IMR-90 (cell line): ENCODE measurements around the gene ITPR2. TPM values are rescaled to one million over a fixed set of nuclear protein-coding genes. Genes with fewer than 3 reads are reported as not detected.

Source experiments
- ATAC-seq: fragments of 200-7000 bp; cut with Tn5 transposase; 2 replicates; pipeline ENCODE4 v1.9.1; 2020; ENCODE audit warnings: low read depth, mild to moderate bottlenecking, moderate library complexity
- BruUV-seq: library from RNA; stranded (reverse); fragments of 400-500 nt; replicated peaks from 2 replicates; lab custom pipeline; 2021; lab: Mats Ljungman, UMichigan
- CTCF ChIA-PET: fragments of 300-600 bp; formaldehyde crosslinking; extraction: SDS; loops from one replicate; lab custom pipeline; 2021; ENCODE audit warnings: antibody characterized with exemption; lab: Yijun Ruan, JAX
- POLR2A ChIA-PET: fragments of 300-600 bp; sonication (Branson Sonifier 250); formaldehyde crosslinking; loops from one replicate; lab custom pipeline; 2022; ENCODE audit warnings: antibody characterized with exemption; ENCODE audit not compliant: unreplicated experiment; lab: Charles Lee
- DNase-seq: peaks from one replicate; pipeline ENCODE4 v3.0.0; 2013
- H2AFZ ChIP-seq: replicated peaks from 2 replicates; pipeline ENCODE3; 2013; ENCODE audit warnings: low read length, mild to moderate bottlenecking; ENCODE audit not compliant: poor library complexity
- H2AK5ac ChIP-seq: 2 replicates; pipeline ENCODE4 v1.6.1; 2013; ENCODE audit warnings: low read depth, low read length, inconsistent platforms
- H2AK9ac ChIP-seq: replicated peaks from 2 replicates; pipeline ENCODE3; 2013; ENCODE audit warnings: mild to moderate bottlenecking, low read depth, low read length, moderate library complexity; ENCODE audit not compliant: poor library complexity
- H2BK120ac ChIP-seq: 2 replicates; pipeline ENCODE4 v1.6.1; 2013; ENCODE audit warnings: low read depth, low read length, inconsistent platforms
- H2BK15ac ChIP-seq: 3 replicates; pipeline ENCODE4 v1.6.1; 2013; ENCODE audit warnings: low read depth, low read length, inconsistent platforms
- H2BK20ac ChIP-seq: 2 replicates; pipeline ENCODE4 v1.6.1; 2013; ENCODE audit warnings: low read depth, mild to moderate bottlenecking, inconsistent platforms, low read length, moderate library complexity
- H2BK5ac ChIP-seq: 2 replicates; pipeline ENCODE4 v1.6.1; 2013; ENCODE audit warnings: mild to moderate bottlenecking, low read depth, low read length, inconsistent platforms; ENCODE audit not compliant: poor library complexity, severe bottlenecking
- H3K14ac ChIP-seq: replicated peaks from 2 replicates; pipeline ENCODE4 v1.6.1; 2013; ENCODE audit warnings: low read depth, low read length, inconsistent platforms
- H3K18ac ChIP-seq: 2 replicates; pipeline ENCODE4 v1.6.1; 2013; ENCODE audit warnings: low read depth, low read length, control low read depth
- H3K23ac ChIP-seq: 2 replicates; pipeline ENCODE4 v1.6.1; 2013; ENCODE audit warnings: low read depth, low read length, inconsistent platforms
- H3K27ac ChIP-seq: 2 replicates; pipeline ENCODE4 v1.5.1; 2013; ENCODE audit warnings: mild to moderate bottlenecking, control low read depth, low read length; ENCODE audit not compliant: insufficient read depth
- H3K27me3 ChIP-seq: 2 replicates; pipeline ENCODE4 v1.6.1; 2013; ENCODE audit warnings: low read length; ENCODE audit not compliant: control insufficient read depth, insufficient read depth
- H3K36me3 ChIP-seq: 2 replicates; pipeline ENCODE4 v1.6.1; 2013; ENCODE audit warnings: low read length, mixed read lengths; ENCODE audit not compliant: control insufficient read depth, insufficient read depth
- H3K4ac ChIP-seq: 2 replicates; pipeline ENCODE4 v1.6.1; 2013; ENCODE audit warnings: low read depth, low read length, inconsistent platforms
- H3K4me1 ChIP-seq: 2 replicates; pipeline ENCODE4 v1.6.1; 2013; ENCODE audit warnings: low read length, mixed read lengths; ENCODE audit not compliant: control insufficient read depth, insufficient read depth
- H3K4me2 ChIP-seq: 2 replicates; pipeline ENCODE4 v1.6.1; 2013; ENCODE audit warnings: low read depth, mild to moderate bottlenecking, control low read depth, low read length, moderate library complexity
- H3K4me3 ChIP-seq: 2 replicates; pipeline ENCODE4 v1.5.1; 2013; ENCODE audit warnings: low read depth, mild to moderate bottlenecking, control low read depth, low read length, moderate library complexity; ENCODE audit not compliant: insufficient read depth
- H3K56ac ChIP-seq: 2 replicates; pipeline ENCODE4 v1.6.1; 2013; ENCODE audit warnings: low read length, inconsistent platforms; ENCODE audit not compliant: insufficient read depth; ENCODE audit errors: extremely low read depth
- H3K79me1 ChIP-seq, 2 experiments: 2 replicates each; pipeline ENCODE4 v1.6.1; 2013; ENCODE audit warnings: low read length in 2 of 2, inconsistent platforms in 1 of 2, low read depth in 1 of 2
- H3K9ac ChIP-seq: 2 replicates; pipeline ENCODE4 v1.6.1; 2013; ENCODE audit warnings: low read depth, low read length, control low read depth
- H3K9me1 ChIP-seq: 2 replicates; pipeline ENCODE4 v1.6.1; 2013; ENCODE audit warnings: low read length, inconsistent platforms; ENCODE audit not compliant: insufficient read depth
- H3K9me3 ChIP-seq: 2 replicates; pipeline ENCODE4 v1.6.1; 2013; ENCODE audit warnings: low read length; ENCODE audit not compliant: control insufficient read depth, insufficient read depth
- H4K20me1 ChIP-seq: 2 replicates; pipeline ENCODE4 v1.6.1; 2013; ENCODE audit warnings: low read length, inconsistent platforms; ENCODE audit not compliant: insufficient read depth
- H4K5ac ChIP-seq: 2 replicates; pipeline ENCODE4 v1.6.1; 2013; ENCODE audit warnings: mild to moderate bottlenecking, low read depth, low read length, control low read depth
- H4K8ac ChIP-seq, 2 experiments: 2 replicates each; pipeline ENCODE4 v1.6.1; 2013; ENCODE audit warnings: low read depth in 2 of 2, low read length in 2 of 2, control low read depth in 1 of 2, inconsistent platforms in 1 of 2
- H4K91ac ChIP-seq: 2 replicates; pipeline ENCODE4 v1.6.1; 2013; ENCODE audit warnings: low read depth, low read length, inconsistent platforms; ENCODE audit not compliant: insufficient read depth
- CEBPB ChIP-seq: IDR thresholded peaks from 2 replicates; pipeline ENCODE4 v1.6.1; 2012; ENCODE audit warnings: low read depth, low read length, improper control_type of control experiment
- FOS ChIP-seq: fragments of 150-350 bp; IDR thresholded peaks from 2 replicates; pipeline ENCODE4 v1.6.1; 2016; ENCODE audit warnings: low read depth, low read length
- MXI1 ChIP-seq: IDR thresholded peaks from 2 replicates; pipeline ENCODE4 v1.6.1; 2012; ENCODE audit warnings: low read depth, mild to moderate bottlenecking, low read length, moderate library complexity, borderline replicate concordance
- POLR2A ChIP-seq: IDR thresholded peaks from 2 replicates; pipeline ENCODE4 v1.6.1; 2012; ENCODE audit warnings: mild to moderate bottlenecking, low read depth, low read length
- RCOR1 ChIP-seq: IDR thresholded peaks from 2 replicates; pipeline ENCODE4 v1.6.1; 2012; ENCODE audit warnings: mild to moderate bottlenecking, low read length, improper control_type of control experiment; ENCODE audit not compliant: insufficient replicate concordance
- USF2 ChIP-seq: fragments of 150-350 bp; IDR thresholded peaks from 2 replicates; pipeline ENCODE4 v1.6.1; 2017; ENCODE audit warnings: mild to moderate bottlenecking, antibody characterized with exemption, low read length, low read depth
- WGBS, 2 experiments: methylation state at CpG; one replicate each; pipeline versions ENCODE4 v1.1.5 to v1.1.7; 2013; ENCODE audit warnings: missing lambda C conversion rate in 2 of 2; ENCODE audit not compliant: insufficient read length in 1 of 2; ENCODE audit errors: extremely low coverage in 2 of 2; 5-methylcytosine and 5-hydroxymethylcytosine counted together
- dilution Hi-C: fragments of 300-500 bp; cut with HindIII; formaldehyde crosslinking; loops from one replicate; pipeline ENCODE4 v1.14.3; 2018; ENCODE audit warnings: low sequenced_read_pairs; ENCODE audit not compliant: unreplicated experiment
- in situ Hi-C: fragments of 300-500 bp; cut with MboI; formaldehyde crosslinking; loops from 3 replicates; pipeline ENCODE4 v1.14.3; 2019; ENCODE audit warnings: low sequenced_read_pairs, inconsistent platforms, mixed read lengths
- intact Hi-C: fragments of 100-400 bp; cut with micrococcal nuclease; formaldehyde crosslinking; loops from 2 replicates; pipeline ENCODE4 v1.10.0; 2022
- polyA plus RNA-seq, 3 experiments: library from polyadenylated mRNA; depleted of rRNA; stranded (reverse); fragments of >200 nt; gene quantifications; 2 replicates each; pipeline ENCODE4 v1.2.3, GENCODE V29; 2012; ENCODE audit warnings: low replicate concordance in 1 of 3
- total RNA-seq: library from RNA; depleted of rRNA; stranded (reverse); fragments of >200 nt; gene quantifications from 2 replicates; pipeline ENCODE4 v1.2.3, GENCODE V29; 2012

Gene ITPR2
- total and polyA plus RNA-seq, 2 of the 4 experiments (the other 2 are of a cell fraction): 1.2 to 9.0 TPM

DNA sequence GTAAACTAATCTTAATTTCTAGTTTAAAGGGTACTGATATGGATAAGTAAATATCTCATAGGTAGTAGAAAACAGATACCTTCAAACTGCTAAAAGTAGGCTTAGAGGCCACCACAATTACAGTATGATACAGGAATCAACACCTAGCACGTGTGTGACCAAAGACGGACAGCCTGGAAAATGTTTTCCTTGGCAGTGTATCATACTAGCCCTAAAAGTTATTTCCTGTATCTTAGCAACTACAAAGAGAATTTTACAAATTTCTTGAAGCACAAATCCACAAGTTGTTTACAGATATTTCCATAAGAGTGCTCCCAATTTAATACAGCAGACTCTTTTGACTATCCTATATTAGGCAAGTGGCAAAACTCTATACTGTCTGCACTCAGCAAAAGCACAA is 106.0 kb downstream of the ITPR2 start:
- no peak overlapping the region for H2BK15ac ChIP-seq
- no peak overlapping the region for H3K14ac ChIP-seq
- intact Hi-C loops (no loop called here), in situ Hi-C loops (no loop called here), dilution Hi-C loops (no loop called here)
- no peak overlapping the region for H2BK5ac ChIP-seq
- H4K91ac ChIP-seq: no peak overlapping the region
- H3K9me1 ChIP-seq: peaks cover 3% of the 10 kb centered on the region; the same call in 1 of the 2 replicates
- DNase-seq: no peak
- no peak overlapping the region for H2BK120ac ChIP-seq
- H2BK20ac ChIP-seq: no peak overlapping the region
- TF ChIP-seq USF2 (no peak), POLR2A (no peak), RCOR1 (no peak), FOS (no peak), CEBPB (no peak), MXI1 (no peak)
- H3K9me3 ChIP-seq: no peaks in the 10 kb centered on the region
- no TSS peak for BruUV-seq
- no peak overlapping the region for H3K9ac ChIP-seq
- ATAC-seq: no peak
- H3K36me3 ChIP-seq: no peaks in the 10 kb centered on the region
- H3K23ac ChIP-seq: no peak overlapping the region
- no peak overlapping the region for H3K18ac ChIP-seq
- H3K27ac ChIP-seq: no peak overlapping the region
- H3K79me1 ChIP-seq: no peaks in the 10 kb centered on the region
- POLR2A ChIA-PET: no interaction called here
- no peak overlapping the region for H3K56ac ChIP-seq
- no peak overlapping the region for H2AFZ ChIP-seq
- no peaks in the 10 kb centered on the region for H3K27me3 ChIP-seq
- no peaks in the 10 kb centered on the region for H4K20me1 ChIP-seq
- no peak overlapping the region for H3K4me3 ChIP-seq
- no peak overlapping the region for H3K4ac ChIP-seq
- no peak overlapping the region for H2AK9ac ChIP-seq
- CTCF ChIA-PET: no interaction called here
- no peak overlapping the region for H4K8ac ChIP-seq
- H2AK5ac ChIP-seq: no peak overlapping the region
- H3K4me1 ChIP-seq: peaks cover 4% of the 10 kb centered on the region
- no peak overlapping the region for H3K4me2 ChIP-seq
- no CpG with 5 or more reads among the region's 2 CpGs for WGBS, 2 experiments
- no peak overlapping the region for H4K5ac ChIP-seq
